OCI-LY7 (cell line): ENCODE results near the gene RAB40C. TPM values are rescaled to one million over a fixed set of nuclear protein-coding genes. Genes with fewer than 3 reads are reported as not detected.

Experiments
- BruUV-seq: library from RNA; stranded (reverse); fragments of 400-500 nt; replicated peaks from 2 replicates; lab custom pipeline; 2021; lab: Mats Ljungman, UMichigan
- CTCF ChIA-PET: fragments of 300-600 bp; sonication (Branson Sonifier 250); formaldehyde crosslinking; loops from one replicate; lab custom pipeline; 2022; ENCODE audit warnings: antibody characterized with exemption; ENCODE audit not compliant: unreplicated experiment; lab: Charles Lee
- POLR2A ChIA-PET: fragments of 300-600 bp; sonication (Branson Sonifier 250); formaldehyde crosslinking; loops from one replicate; lab custom pipeline; 2022; ENCODE audit warnings: antibody characterized with exemption; lab: Charles Lee
- DNase-seq: peaks from one replicate; pipeline ENCODE4 v3.0.0-alpha.2; 2015; ENCODE audit warnings: low spot score
- H2AFZ ChIP-seq: fragments of 200-600 bp; sonication (generic), shearing (Covaris generic); 2 replicates; pipeline ENCODE4 v1.6.1; 2014; ENCODE audit warnings: mild to moderate bottlenecking, antibody characterized with exemption, low read length, moderate library complexity
- H3K27ac ChIP-seq: fragments of 200-600 bp; sonication (generic); 2 replicates; pipeline ENCODE4 v1.5.1; 2014; ENCODE audit warnings: mixed run types, low read depth, mild to moderate bottlenecking, moderate library complexity, low read length, inconsistent platforms; ENCODE audit not compliant: poor library complexity, severe bottlenecking
- H3K36me3 ChIP-seq: fragments of 200-600 bp; sonication (generic); 2 replicates; pipeline ENCODE4 v1.6.1; 2014; ENCODE audit warnings: mild to moderate bottlenecking, antibody characterized with exemption, low read length, moderate library complexity, mixed read lengths; ENCODE audit not compliant: insufficient read depth
- H3K4me1 ChIP-seq: fragments of 200-600 bp; sonication (generic); 2 replicates; pipeline ENCODE4 v1.5.1; 2014; ENCODE audit warnings: mild to moderate bottlenecking, low read length; ENCODE audit not compliant: insufficient read depth, poor library complexity, severe bottlenecking
- H3K4me2 ChIP-seq: fragments of 200-600 bp; sonication (generic); 2 replicates; pipeline ENCODE4 v1.6.1; 2014; ENCODE audit warnings: mild to moderate bottlenecking, low read length
- H3K4me3 ChIP-seq: fragments of 200-600 bp; sonication (generic); 2 replicates; pipeline ENCODE4 v1.5.1; 2014; ENCODE audit warnings: mild to moderate bottlenecking, low read depth, low read length; ENCODE audit not compliant: poor library complexity, severe bottlenecking
- H3K79me2 ChIP-seq: fragments of 200-600 bp; sonication (generic); 2 replicates; pipeline ENCODE4 v1.6.1; 2016; ENCODE audit warnings: low read depth, mild to moderate bottlenecking, low read length, moderate library complexity, mixed read lengths; ENCODE audit not compliant: insufficient read depth
- H3K9me2 ChIP-seq: fragments of 200-600 bp; sonication (generic); 2 replicates; pipeline ENCODE4 v1.6.1; 2016; ENCODE audit warnings: mild to moderate bottlenecking, low read length, mixed read lengths; ENCODE audit not compliant: insufficient read depth
- H3K9me3 ChIP-seq: fragments of 200-600 bp; sonication (generic); 2 replicates; pipeline ENCODE4 v1.6.1; 2014; ENCODE audit warnings: mild to moderate bottlenecking, mixed run types, low read length, mixed read lengths
- H4K20me1 ChIP-seq: fragments of 200-600 bp; sonication (generic); 2 replicates; pipeline ENCODE4 v1.6.1; 2014; ENCODE audit warnings: mild to moderate bottlenecking, antibody characterized with exemption, low read length, moderate library complexity, mixed read lengths; ENCODE audit not compliant: insufficient read depth
- CTCF ChIP-seq: fragments of 200-600 bp; sonication (generic); conservative IDR thresholded peaks from 2 replicates; pipeline ENCODE4 v1.5.1; 2014; ENCODE audit warnings: mild to moderate bottlenecking, antibody characterized with exemption, low read length, moderate library complexity, mixed read lengths
- EZH2phosphoT487 ChIP-seq: fragments of 200-600 bp; sonication (generic); IDR thresholded peaks from 2 replicates; pipeline ENCODE4 v1.6.1; 2018; ENCODE audit warnings: low read depth, borderline replicate concordance, mild to moderate bottlenecking, mixed run types, antibody characterized with exemption, low read length, moderate library complexity, mixed read lengths
- intact Hi-C: fragments of 100-400 bp; cut with micrococcal nuclease; formaldehyde crosslinking; loops from one replicate; pipeline ENCODE4 v1.10.0; 2022; ENCODE audit not compliant: unreplicated experiment
- total RNA-seq, 2 experiments: library from RNA; depleted of rRNA in 1 of 2; stranded (reverse); fragments of >200 nt in 1 of 2; shearing (Covaris generic) in 1 of 2; gene quantifications; 2 replicates each; pipeline ENCODE4 v1.2.3, GENCODE V29; 2014 to 2022

RAB40C gene
- total RNA-seq, 2 experiments from 2014 or later = 19.3 to 20.9 TPM

DNA sequence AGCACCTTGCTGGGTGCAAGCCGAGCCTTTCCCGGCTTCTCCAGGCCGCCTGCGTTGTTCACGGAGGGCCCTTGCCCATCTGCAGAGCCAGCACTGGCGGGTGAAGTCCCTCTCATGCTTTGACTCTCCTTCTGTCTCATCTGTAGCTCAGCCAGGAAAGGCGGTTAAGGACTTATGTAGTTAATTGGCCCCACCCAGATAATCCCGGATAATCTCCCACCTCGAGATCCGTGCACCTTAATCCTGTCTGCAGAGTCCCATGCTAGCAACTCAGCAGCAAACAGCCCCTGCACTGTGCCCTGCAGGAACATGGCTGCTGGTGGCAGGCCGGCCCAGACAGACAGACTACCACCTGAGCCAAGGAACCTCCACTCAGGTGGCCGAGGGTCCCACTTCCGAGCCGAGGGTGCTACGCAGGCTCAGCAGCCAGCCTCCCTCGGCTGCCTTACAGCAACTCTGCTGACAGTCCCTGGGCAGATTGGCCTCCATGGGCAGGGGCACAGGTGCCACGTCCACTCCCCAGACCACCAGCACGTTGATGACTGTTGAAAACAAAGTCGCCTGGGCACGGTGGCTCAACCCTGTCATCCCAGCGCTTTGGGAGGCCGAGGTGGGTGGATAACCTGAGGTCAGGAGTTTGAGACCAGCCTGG, 16.9 kb downstream of the RAB40C start:
- intact Hi-C loops = no loop called here
- no peak for DNase-seq

DNA sequence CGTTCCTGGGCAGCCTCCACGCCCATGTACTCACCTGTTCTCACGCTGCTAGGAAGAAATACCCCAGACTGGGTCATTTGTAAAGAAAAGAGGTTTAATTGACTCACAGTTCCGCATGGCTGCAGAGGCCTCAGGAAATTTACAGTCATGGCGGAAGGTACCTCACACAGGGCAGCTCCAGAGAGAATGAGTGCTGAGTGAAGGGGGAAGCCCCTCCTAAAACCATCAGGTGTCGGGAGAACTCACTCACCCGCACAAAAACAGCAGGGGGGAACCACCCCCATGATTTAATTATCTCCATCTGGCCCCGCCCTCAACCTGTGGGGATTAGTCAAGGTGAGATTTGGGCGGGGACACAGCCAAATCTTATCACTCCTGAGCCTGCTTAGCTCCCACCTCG, 18.2 kb downstream of the RAB40C start:
- Histone ChIP-seq H4K20me1 (no peaks in the 10 kb centered on the region), H3K9me2 (no peaks in the 10 kb centered on the region), H3K4me2 (no peak overlapping the region), H3K36me3 (peaks cover 7% of the 10 kb centered on the region; the same call in 1 of the 2 replicates), H3K4me3 (no peak overlapping the region), H3K79me2 (no peaks in the 10 kb centered on the region), H2AFZ (no peak overlapping the region), H3K9me3 (0 out of 2 replicates have a peak, but pooled peaks cover 5% of the 10 kb centered on the region), H3K4me1 (no peaks in the 10 kb centered on the region), H3K27ac (no peak overlapping the region)
- ChIA-PET POLR2A (no interaction called here), CTCF (no interaction called here)
- no peak for DNase-seq
- no TSS peak for BruUV-seq
- intact Hi-C loops = no loop called here
- no peak for TF ChIP-seq CTCF
- no peak for TF ChIP-seq EZH2phosphoT487

More for the DNA sequence above, 16.9 kb downstream of the RAB40C start:
- no peak overlapping the region for H3K4me3 ChIP-seq
- CTCF ChIA-PET = no interaction called here
- no peaks in the 10 kb centered on the region for H3K79me2 ChIP-seq
- TF ChIP-seq EZH2phosphoT487 (no peak), CTCF (no peak)
- no peaks in the 10 kb centered on the region for H3K9me2 ChIP-seq
- no peak overlapping the region for H3K4me2 ChIP-seq
- POLR2A ChIA-PET = no interaction called here
- H3K9me3 ChIP-seq = 0 out of 2 replicates have a peak, but pooled peaks cover 5% of the 10 kb centered on the region
- no TSS peak for BruUV-seq
- H2AFZ ChIP-seq = no peak overlapping the region
- H4K20me1 ChIP-seq = no peaks in the 10 kb centered on the region
- no peak overlapping the region for H3K27ac ChIP-seq
- no peaks in the 10 kb centered on the region for H3K4me1 ChIP-seq
- H3K36me3 ChIP-seq = peaks cover 7% of the 10 kb centered on the region; the same call in 1 of the 2 replicates

DNA sequence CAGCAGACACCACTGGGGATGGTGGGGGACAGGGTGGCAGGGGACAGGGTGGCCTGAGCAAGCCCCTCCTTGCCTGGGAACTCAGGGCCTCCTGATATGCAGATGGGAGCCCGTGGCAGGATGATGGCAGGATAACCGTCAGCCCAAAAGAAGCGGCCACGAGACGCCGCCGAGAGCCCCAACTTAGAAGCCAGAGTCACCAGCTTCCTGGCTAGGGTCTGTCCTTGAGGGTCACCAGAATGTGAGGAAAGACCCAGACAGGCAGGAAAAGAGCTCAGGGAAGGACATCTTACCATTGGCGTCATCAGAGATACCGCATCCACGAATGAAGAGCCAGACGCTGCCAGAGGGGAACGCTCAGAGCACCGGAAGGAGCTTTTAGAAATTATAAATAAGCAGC, 19.4 kb downstream of the RAB40C start:
- Histone ChIP-seq H3K9me2 (no peaks in the 10 kb centered on the region), H3K4me3 (no peak overlapping the region), H3K4me1 (no peaks in the 10 kb centered on the region), H3K27ac (no peak overlapping the region), H3K79me2 (no peaks in the 10 kb centered on the region), H3K36me3 (peaks cover 7% of the 10 kb centered on the region; the same call in 1 of the 2 replicates), H4K20me1 (no peaks in the 10 kb centered on the region), H3K4me2 (no peak overlapping the region), H2AFZ (no peak overlapping the region), H3K9me3 (0 out of 2 replicates have a peak, but pooled peaks cover 5% of the 10 kb centered on the region)
- POLR2A ChIA-PET = no interaction called here
- DNase-seq = no peak
- no TSS peak for BruUV-seq
- TF ChIP-seq CTCF = no peak
- intact Hi-C loops = no loop called here
- CTCF ChIA-PET = no interaction called here
